Urinary bladder (tissue), 4 donors: ENCODE results near the gene CHKA. TPM values are rescaled to one million over a fixed set of nuclear protein-coding genes. Genes with fewer than 3 reads are reported as not detected.
A peak's percentile ranks its signal among the peaks of the same experiment; 100 is the strongest.
"Not testable (repeated sequence)": the region's sequence is repeated elsewhere in the genome, so short reads cannot be mapped to it uniquely, and the experiment has no call there.

Experiments
- DNase-seq: peaks from one replicate; pipeline ENCODE4 v3.0.0-alpha.2; 2015; ENCODE audit errors: extremely low spot score
- H3K27ac ChIP-seq: one replicate; pipeline ENCODE4 v1.5.1; 2013; ENCODE audit warnings: low read depth, mild to moderate bottlenecking, moderate library complexity
- H3K36me3 ChIP-seq: one replicate; pipeline ENCODE4 v1.6.1; 2013; ENCODE audit warnings: mild to moderate bottlenecking, moderate library complexity; ENCODE audit not compliant: insufficient read depth
- H3K4me1 ChIP-seq: one replicate; pipeline ENCODE4 v1.6.1; 2013; ENCODE audit warnings: mild to moderate bottlenecking, moderate library complexity; ENCODE audit not compliant: insufficient read depth
- H3K4me3 ChIP-seq: one replicate; pipeline ENCODE4 v1.5.1; 2013; ENCODE audit warnings: low read depth, low read length
- WGBS: extraction: QIAGEN DNeasy Blood & Tissue Kit; methylation state at CpG from one replicate; pipeline ENCODE4 v1.1.7; 2013; 5-methylcytosine and 5-hydroxymethylcytosine counted together
- polyA plus RNA-seq: library from polyadenylated mRNA; stranded (reverse); fragments of 200-250 nt; gene quantifications from one replicate; pipeline ENCODE4 v1.2.3, GENCODE V29; 2013
- total RNA-seq: library from RNA; depleted of rRNA; stranded (reverse); fragments of >200 nt; gene quantifications from one replicate; pipeline ENCODE4 v1.2.3, GENCODE V29; 2014
- donor health status: healthy with polysubstance abuse.
- donor health status: healthy.

CHKA gene
- total and polyA plus RNA-seq, 2 donors = 20.2 to 26.2 TPM

DNA sequence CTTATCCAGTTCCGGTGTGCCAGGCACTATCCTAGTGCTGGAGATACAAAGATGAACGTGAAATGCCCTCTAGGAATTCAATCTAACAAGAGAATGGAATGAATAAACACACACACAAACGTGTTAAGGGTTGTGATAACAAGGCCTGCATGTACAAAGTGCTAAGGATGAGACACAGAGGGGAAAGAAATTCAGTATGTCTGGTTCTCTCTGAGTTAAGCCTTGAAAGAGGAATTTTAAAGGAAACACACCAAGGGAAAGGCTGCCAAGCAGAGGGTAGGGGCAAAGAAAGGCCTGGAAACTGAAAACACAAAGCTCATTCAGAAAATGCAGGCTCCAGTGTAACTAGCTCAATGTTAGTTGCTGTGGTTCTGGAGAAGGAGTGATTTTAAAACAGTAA is 4.2 kb downstream of the CHKA start:
- no peak for DNase-seq
- Histone ChIP-seq H3K4me3 (no peak overlapping the region), H3K36me3 (peaks cover 2% of the 10 kb centered on the region), H3K4me1 (no peaks in the 10 kb centered on the region), H3K27ac (no peak overlapping the region)
- 40% methylated on average over 3 of the region's 3 CpGs for WGBS

DNA sequence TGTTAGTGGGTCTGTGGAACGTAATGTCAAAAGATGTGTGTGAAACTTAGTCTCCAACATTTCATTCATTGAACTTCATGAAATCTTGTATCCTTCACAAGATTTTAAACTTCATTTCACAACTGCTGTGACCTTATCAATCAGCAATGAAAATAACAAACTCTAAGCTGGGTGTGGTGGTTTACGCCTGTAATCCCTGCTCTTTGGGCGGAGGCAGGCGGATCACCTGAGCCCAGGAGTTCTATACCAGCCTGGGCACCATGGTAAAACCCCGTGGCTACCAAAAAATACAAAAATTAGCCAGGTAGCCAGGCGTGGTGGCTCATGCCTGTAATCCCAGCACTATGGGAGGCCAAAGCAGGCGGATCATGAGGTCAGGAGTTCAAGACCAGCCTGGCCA is 5.1 kb downstream of the CHKA start:
- 93% methylated on average over 7 of the region's 7 CpGs for WGBS
- Histone ChIP-seq H3K27ac (no peak overlapping the region), H3K4me1 (no peaks in the 10 kb centered on the region), H3K4me3 (no peak overlapping the region), H3K36me3 (peaks cover 2% of the 10 kb centered on the region)
- no peak for DNase-seq

DNA sequence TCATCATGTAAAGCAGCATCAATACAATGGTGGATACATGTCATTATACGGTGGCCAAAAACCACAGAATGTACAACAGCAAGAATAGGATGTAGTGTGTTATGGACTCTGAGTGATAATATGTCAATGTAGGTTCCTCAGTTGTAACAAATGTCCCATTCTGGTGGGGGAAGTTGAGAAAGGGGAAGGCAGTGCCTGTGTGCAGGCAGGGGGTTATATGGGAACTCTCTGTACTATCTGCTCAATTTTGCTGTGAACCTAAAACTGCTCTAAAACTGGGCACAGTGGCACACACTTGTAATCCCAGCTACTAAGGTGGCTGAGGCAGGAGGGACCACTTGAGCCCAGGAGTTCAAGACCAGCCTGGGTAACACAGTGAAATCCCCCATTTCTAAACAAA is 5.9 kb downstream of the CHKA start:
- 87% methylated on average over 1 of the region's 1 CpG for WGBS
- H3K4me1 ChIP-seq = no peaks in the 10 kb centered on the region

DNA sequence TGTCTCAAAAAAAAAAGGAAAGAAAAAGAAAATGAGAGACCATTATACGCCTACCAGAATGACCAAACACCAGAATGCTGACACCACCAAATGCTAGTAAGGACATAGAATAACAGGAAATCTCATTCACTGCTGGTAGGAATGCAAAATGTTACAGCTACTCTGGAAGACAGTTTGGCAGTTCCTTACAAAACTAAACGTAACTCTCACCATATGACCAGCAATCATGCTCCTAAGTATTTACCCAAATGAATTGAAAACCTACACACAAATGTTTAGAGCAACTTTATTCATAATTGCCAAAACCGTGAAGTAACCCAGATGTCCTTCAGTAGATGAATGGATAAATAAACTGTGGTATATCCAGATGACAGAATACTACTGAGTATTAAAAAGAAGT is 7.2 kb downstream of the CHKA start:
- H3K4me1 ChIP-seq = no peaks in the 10 kb centered on the region
- DNase-seq = no peak
- no peak overlapping the region for H3K27ac ChIP-seq
- peaks cover 2% of the 10 kb centered on the region for H3K36me3 ChIP-seq
- 44% methylated on average over 3 of the region's 3 CpGs for WGBS
- no peak overlapping the region for H3K4me3 ChIP-seq

More for the DNA sequence above, 5.9 kb downstream of the CHKA start:
- Histone ChIP-seq H3K27ac (no peak overlapping the region), H3K36me3 (peaks cover 2% of the 10 kb centered on the region), H3K4me3 (no peak overlapping the region)
- no peak for DNase-seq

DNA sequence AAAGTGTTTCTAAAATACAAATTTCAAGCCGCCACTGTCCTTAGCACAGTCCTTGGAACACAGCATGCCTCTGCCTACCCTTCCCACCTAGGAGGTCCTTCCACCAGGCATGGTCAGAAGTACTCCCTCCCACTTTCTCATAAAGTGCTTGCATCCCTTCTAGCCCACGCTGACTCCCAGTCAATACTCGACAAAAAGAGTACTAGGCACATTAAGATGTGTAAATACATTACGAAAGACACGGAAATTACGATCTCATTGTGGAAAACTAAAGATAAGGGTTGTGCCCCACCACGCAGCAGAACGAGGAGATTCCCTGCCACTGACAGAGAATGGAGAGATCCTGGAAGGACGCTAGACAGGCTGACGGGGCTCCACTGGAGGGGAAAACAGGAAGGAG is 13.5 kb downstream of the CHKA start:
- H3K4me3 ChIP-seq = no peak overlapping the region
- H3K27ac ChIP-seq = no peak overlapping the region
- no peaks in the 10 kb centered on the region for H3K4me1 ChIP-seq
- H3K36me3 ChIP-seq = no peaks in the 10 kb centered on the region
- 67% methylated on average over 10 of the region's 10 CpGs for WGBS
- no peak for DNase-seq

DNA sequence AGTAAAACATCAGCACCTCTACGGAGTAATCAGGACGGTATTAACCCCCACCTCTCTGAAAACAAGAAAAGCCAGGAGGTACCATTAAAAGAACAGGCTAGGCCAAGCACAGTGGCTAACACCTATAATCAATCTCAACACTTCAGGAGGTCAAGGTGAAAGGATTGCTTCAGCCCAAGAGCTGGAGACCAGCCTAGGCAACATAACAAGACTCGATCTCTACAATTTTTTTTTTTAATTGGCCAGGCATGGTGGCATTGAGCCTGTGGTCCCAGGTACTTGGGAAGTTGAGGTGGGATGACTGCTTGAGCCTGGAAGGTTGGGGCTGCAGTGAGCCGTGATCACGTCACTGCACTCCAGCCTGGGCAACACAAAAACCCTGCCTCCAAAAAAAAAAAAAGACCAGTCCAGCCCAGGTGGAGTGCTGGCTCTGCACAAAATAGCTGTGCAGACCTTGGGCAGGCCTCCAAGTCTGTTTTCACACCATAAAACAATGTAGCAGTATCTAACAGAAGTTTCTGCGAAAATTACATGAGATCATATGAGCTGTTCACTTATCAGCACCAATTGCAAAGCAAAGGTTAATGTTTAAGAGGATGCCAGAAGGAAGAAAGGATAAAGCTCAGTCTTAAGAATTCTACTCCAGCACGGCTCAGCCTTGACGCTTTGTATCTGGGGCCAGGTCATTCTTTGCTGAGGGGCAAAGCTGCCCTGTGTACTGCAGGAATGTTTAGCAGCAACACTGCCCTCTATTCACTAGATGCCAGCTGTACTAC is 14.8 kb downstream of the CHKA start:
- WGBS = 41% methylated on average over 8 of the region's 8 CpGs
- Histone ChIP-seq H3K27ac (no peak overlapping the region), H3K36me3 (no peaks in the 10 kb centered on the region), H3K4me1 (no peaks in the 10 kb centered on the region), H3K4me3 (no peak overlapping the region)
- no peak for DNase-seq

DNA sequence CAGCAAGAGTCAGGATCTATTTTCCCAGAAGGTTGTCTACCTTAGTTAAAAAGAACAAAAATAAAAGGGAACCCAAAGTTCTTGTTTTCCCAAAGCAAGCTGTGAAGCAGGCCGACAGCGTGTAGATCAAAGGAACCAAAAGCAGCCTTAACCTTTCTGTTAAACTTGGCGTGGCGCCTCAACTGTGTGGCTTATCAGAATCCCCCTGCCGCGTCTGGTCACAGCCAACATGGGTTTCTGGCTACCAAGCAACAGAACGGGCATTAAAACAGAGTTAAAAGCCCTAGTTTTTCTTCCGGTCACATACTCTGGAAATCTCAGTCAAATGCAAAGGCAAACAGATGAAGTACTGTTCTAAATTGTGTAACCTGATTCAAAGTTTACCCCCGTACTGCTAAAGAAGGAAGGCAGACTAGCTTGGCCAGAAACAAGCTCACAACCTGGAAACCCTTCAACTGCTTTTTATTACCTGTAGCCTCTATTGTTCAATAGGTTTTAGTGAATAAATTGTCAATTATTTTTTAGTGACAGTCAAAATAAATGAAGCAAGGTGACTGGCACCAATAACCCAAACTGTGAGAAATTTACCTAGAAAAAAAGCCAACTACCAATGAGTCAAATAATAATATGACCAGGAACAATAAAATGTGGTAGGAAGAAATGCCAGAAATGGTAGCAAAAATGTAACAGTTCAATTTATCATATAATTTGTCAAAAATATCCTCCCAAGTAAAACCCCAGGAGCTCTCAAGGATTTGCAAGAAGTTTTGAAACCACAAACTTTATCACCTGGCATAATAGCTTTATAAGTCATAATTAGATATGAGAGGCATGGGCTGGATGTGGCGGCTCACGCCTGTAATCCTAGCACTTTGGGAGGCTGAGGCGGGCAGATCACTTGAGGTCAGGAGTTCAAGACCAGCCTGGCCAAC is 21.4 kb downstream of the CHKA start:
- Histone ChIP-seq H3K4me3 (no peak overlapping the region), H3K27ac (peak overlapping the region; percentile 60), H3K36me3 (no peaks in the 10 kb centered on the region), H3K4me1 (no peaks in the 10 kb centered on the region)
- DNase-seq = no peak
- 43% methylated on average over 12 of the region's 12 CpGs for WGBS

DNA sequence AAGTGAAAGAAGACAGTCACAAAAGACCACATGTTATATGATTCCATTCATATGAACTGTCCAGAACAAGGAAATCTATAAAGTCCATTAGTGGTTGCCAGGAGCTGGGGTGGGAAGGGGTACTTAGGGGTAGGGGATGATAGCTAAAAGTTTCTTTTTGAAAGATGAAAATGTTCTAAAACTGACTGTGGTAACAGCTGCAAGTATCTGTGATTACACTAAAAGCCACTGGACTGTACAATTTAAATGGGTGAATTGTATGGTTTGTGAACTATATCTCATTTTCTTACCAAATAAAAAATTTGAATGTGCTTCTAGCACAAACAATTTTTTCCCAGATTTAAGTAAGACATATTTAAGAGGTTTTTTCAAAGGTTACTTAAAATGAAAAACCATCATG is 22.1 kb downstream of the CHKA start:
- Histone ChIP-seq H3K4me3 (no peak overlapping the region), H3K36me3 (no peaks in the 10 kb centered on the region), H3K27ac (no peak overlapping the region), H3K4me1 (no peaks in the 10 kb centered on the region)
- no peak for DNase-seq

DNA sequence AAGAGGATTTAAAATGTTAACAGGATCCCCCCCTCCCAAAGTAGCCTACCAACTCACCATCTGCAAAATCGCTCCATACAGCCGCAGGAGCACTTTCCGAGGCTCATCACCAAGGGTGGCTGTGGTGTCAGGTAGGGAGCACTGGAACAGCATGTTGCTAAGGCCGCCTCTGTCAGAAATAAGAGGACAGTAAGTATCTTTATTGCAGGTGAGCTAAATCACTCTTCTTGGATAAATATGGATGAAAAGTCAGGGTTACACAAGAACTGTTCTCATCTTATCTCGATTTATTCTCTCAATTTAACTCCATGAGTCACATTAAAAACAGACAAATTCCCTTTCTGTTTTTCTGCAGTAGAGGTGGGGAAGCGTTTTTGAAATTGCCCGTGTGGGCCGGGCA is 24.2 kb downstream of the CHKA start:
- Histone ChIP-seq H3K4me3 (no peak overlapping the region), H3K27ac (no peak overlapping the region), H3K36me3 (no peaks in the 10 kb centered on the region), H3K4me1 (no peaks in the 10 kb centered on the region)
- DNase-seq = no peak
- WGBS = 91% methylated on average over 8 of the region's 8 CpGs

DNA sequence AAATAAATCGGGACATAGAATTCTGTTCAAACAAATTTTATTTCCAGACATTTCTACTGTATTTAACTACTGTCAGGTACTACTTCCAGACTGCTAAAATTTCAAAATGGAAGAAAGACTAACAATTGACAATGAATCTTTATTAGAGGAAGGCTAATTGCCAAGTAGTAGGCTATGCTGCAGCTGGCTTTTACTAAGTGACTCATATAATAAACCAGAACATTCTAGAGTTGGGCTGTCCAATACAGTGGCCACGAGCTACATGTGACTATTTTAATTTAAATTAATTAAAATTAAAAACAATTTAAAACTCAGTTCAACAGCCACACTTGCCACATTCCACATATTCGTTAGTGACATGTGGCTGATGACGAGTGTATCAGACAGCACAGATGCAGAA is 27.6 kb downstream of the CHKA start:
- WGBS = 94% methylated on average over 4 of the region's 4 CpGs
- no peak for DNase-seq
- Histone ChIP-seq H3K4me3 (no peak overlapping the region), H3K4me1 (no peaks in the 10 kb centered on the region), H3K27ac (no peak overlapping the region), H3K36me3 (no peaks in the 10 kb centered on the region)

DNA sequence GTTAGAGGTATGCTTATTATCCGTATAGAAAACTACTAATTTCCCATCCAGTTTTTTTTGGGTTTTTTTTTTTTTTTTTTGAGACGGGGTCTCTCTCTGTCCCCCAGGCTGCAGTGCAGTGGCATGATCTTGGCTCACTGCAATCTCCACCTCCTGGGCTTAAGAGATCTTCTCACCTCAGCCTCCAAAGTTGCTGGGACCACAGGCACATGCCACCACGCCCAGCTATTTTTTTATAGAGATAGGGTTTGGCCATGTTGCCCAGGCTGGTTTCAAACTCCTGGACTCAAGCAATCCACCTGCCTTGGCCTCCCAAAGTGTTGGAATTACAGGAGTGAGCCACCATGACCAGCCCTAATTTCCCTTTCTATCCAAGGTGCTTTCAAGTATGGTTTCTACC is 28.2 kb downstream of the CHKA start:
- not testable (repeated sequence) for H3K27ac ChIP-seq, H3K4me3 ChIP-seq, H3K4me1 ChIP-seq, H3K36me3 ChIP-seq, DNase-seq
- 91% methylated on average over 3 of the region's 3 CpGs for WGBS

DNA sequence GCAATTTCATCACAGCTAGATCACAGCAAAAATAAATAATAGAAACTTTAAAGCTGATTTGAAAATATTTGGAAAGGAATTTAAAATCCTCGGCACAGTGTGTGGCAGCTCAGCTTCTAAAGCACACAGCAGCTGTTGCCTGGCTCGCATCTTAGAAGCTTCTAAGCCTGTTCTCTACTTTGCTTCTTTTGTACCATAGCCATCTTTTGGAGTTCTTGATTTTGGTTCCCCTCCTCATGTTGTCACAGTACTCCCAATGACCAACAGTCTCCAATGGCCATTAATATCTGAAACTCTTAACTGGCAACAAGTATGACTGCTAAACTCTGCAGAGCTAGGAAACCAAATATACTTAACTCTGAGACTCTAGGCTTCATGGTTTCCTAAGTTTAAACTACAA is 28.8 kb downstream of the CHKA start:
- no peaks in the 10 kb centered on the region for H3K4me1 ChIP-seq
- H3K36me3 ChIP-seq = no peaks in the 10 kb centered on the region
- WGBS = 67% methylated on average over 2 of the region's 2 CpGs
- H3K27ac ChIP-seq = no peak overlapping the region
- no peak overlapping the region for H3K4me3 ChIP-seq
- no peak for DNase-seq

DNA sequence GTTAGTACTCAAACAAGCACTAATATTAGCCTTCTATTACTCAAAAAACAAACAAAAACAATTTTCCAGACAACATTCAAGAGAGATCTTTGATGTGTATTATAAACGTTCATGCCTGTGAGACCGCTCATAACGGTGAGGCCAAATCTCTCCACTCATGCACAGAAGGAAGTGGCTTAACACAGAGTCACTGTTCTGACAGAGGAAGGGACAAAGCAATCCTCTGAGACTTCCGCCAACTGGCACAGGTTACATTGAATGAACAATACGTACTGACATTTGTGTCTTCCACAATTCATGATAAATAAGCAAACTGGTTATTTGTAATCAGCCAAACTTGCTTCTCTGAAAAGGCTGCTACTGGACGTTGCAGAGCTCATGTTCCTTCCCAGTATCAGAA is 30.5 kb downstream of the CHKA start:
- DNase-seq = no peak
- Histone ChIP-seq H3K36me3 (no peaks in the 10 kb centered on the region), H3K4me3 (no peak overlapping the region), H3K27ac (no peak overlapping the region), H3K4me1 (no peaks in the 10 kb centered on the region)
- WGBS = 46% methylated on average over 6 of the region's 6 CpGs

DNA sequence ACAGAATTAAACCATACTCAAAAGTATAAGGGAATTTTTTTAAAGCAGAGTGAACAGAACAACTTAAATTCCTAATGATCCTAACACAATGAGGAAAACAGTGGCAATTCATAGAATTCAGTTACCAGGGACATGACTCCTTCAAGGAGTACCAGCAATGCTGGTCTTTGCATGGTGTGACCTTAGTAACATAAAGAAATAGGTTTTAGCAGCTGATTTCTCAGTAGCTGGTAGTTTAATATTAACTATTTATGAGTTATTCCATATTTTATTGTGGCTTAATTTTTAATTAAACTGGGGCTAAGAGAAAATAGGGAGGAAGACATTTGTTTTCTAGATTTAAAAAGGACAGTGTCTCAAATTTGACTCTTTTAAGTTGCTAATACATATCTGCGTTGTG is 30.9 kb downstream of the CHKA start:
- H3K27ac ChIP-seq = no peak overlapping the region
- no peaks in the 10 kb centered on the region for H3K36me3 ChIP-seq
- no peak overlapping the region for H3K4me3 ChIP-seq
- no peaks in the 10 kb centered on the region for H3K4me1 ChIP-seq
- 74% methylated on average over 1 of the region's 1 CpG for WGBS
- no peak for DNase-seq
